NCI-H69 (cell line): ENCODE data around the gene SHISAL2B.
"Not testable (repeated sequence)": the region's sequence is repeated elsewhere in the genome, so short reads cannot be mapped to it uniquely, and the experiment has no call there.

Experiments
- DNase-seq: peaks from one replicate; lab custom pipeline; 2025; lab: John Stamatoyannopoulos, UW

SHISAL2B gene

DNA sequence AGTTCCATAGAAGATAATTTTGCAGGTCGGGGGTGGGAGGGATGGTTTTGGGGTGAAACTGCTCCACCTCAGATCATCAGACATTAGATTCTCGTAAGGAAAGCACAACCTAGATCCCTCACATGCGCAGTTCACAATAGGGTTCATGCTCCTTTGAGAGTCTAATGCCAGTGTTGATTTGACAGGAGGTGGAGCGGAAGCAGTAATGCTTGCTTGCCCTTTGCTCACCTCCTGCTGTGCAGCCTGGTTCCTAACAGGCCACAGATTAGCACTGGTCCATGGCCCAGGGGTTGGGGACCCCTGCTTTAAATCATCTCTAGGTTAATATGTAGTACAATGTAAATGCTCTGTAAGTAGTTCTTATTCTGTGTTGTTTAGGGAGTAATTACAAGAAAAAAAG, 10.5 kb downstream of the SHISAL2B start:
- DNase-seq, result no peak

- peak; percentile 7 for DNase-seq
Observed at GRCh38 chr5:64706074-64706473, 15.8 kb downstream of the SHISAL2B start.

GRCh38 chr5:64707191-64707590, 16.9 kb downstream of the SHISAL2B start:
- DNase-seq, result no peak

- DNase-seq, result not testable (repeated sequence)
Observed at GRCh38 chr5:64714495-64714894, 24.2 kb downstream of the SHISAL2B start.

- no peak for DNase-seq
Observed at GRCh38 chr5:64722588-64722987, 32.3 kb downstream of the SHISAL2B start.

DNA sequence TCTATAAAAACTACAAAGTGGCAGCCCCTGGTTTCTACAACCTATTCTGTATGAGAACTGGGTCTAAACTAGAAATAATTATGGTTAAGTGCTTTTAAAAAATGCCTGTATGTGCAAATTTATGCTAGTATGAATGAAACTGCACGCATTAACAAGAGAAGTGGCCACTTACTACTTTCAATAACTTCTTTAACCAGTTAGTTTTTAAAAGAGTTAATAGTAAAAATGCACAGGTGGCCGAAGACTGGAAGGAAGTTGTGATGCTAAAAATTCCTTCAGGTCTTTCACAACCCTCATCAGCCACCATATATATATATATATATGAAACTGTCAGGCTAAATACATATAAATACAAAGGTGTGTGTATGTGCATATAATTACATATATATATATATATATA, 36.8 kb downstream of the SHISAL2B start:
- DNase-seq, result no peak

DNA sequence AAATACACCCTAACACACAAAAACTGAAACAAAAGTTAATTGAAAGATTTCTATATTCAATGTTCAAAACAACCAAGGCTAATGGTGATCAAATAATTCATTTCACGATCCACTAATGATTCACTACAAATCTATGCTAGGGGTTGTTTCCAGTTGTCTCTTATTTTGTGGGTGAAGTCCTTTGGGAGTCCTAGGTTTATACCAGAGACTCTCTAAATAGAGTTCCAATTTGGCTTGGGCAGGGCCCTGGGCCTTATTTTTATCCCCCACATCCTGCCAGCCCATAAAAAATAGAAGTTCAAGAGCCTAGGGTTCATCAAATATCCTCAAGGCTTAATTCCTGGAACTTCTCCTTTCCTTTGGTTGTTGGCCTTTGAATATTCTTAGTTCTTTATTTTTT, 52.1 kb downstream of the SHISAL2B start:
- DNase-seq, result no peak

- no peak for DNase-seq
Observed at GRCh38 chr5:64742821-64743220, 52.5 kb downstream of the SHISAL2B start.

DNA sequence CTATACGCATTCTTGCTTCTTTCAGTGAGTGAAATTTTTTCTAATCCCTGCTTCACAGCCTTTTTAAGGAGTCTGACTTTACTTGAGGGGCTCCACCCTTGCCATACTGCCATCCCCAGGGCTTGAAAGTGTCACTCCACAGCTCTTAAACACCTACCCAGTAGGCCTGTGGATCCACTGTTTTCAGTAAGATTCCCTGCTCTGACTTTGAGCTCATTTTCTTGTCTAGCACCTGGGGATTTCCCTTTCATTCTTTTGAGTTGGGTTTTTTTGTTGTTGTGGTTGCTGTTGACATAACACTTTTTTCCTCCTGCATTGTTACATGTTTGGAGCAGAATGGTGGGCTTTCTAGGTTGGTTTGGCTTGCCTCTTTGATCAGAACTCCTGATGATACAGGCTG, 54.6 kb downstream of the SHISAL2B start:
- DNase-seq, result no peak

- no peak for DNase-seq
Observed at GRCh38 chr5:64746446-64746845, 56.1 kb downstream of the SHISAL2B start.

DNA sequence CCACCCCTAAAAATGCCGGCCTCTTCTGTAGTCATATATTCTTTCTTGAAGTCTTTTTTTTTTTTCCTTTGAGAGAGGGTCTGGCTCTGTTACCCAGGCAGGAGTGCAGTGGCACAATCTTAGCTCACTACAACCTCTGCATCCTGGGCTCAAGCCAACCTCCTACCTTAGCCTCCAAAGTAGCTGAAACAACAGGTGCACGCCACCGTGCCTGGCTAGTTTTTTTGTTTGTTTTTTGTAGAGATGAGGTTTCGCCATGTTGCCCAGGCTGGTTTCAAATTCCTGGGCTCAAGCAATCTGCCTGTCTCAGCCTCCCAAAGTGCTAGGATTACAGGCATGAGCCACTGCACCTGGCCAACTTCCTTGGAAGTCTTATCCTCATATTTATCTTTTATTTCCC, 59.1 kb downstream of the SHISAL2B start:
- no peak for DNase-seq

DNA sequence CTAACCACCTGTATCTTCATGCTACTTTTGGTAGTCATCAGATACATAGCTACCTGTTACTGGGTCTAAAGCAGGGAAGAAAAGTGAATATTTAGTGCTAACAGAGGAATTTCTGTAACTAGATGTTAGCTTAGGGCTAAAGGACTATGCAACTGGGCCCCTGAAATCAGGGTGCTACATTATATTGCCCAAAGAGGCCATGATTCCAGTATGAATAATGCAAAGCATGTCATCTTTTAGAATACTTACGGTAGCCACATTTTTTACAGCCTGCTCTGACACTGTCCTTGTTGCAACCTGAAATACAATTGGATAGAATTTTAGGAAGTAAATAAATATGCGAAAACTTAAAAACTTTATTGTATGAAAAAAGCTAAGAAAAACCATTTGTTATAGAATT, 63.8 kb downstream of the SHISAL2B start:
- DNase-seq, result peak; percentile 10

DNA sequence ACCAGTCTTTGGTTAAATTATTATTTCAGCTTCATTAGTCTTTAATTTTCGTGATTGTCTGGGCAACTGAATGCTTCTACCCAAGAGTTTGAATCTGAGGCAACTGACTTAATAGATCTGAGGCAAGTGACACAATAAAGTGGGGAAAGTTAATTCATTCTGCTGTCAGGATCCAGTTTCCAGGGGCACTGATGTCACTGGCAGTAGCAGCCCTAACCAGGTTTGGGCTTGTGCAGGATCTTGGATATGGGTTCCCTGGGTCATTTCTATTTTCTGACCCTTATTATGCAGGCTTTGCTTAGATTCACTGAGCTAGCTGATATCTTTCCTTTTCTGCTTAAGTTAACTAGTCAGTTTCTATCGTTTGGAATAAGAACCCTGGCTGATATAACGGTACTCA, 68.6 kb downstream of the SHISAL2B start:
- no peak for DNase-seq

GRCh38 chr5:64759960-64760660, 69.8 kb downstream of the SHISAL2B start:
- DNase-seq, result peak; percentile 13

DNA sequence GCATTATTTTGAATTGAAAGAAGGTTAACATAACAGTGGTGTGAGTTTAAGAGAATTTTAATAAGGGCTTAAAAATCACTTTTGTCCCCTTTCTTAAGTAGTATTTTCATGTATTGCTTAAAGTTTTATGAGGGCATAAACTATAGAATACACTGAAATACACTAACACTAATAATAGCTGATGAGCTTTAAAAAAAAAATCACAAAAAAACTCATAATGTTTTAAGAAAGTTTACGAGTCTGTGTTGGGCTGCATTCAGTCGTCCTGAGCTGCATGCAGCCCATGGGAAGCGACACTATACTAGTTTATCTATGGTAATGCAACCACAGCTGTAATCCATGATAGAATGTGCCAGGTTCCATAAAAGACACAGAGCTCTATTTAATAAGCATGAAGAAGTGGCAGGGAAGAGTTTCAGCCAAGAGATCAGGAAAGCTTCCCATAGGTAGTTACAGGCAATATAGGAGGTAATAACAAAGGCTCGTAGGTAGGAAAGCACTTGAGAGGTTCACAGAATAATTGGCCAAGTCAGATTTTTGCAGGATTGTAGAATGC, 73.7 kb downstream of the SHISAL2B start:
- DNase-seq, result no peak

GRCh38 chr5:64765804-64766504, 75.7 kb downstream of the SHISAL2B start:
- DNase-seq, result peak; percentile 8

- DNase-seq, result no peak
Observed at GRCh38 chr5:64766941-64767340, 76.6 kb downstream of the SHISAL2B start.
